AG04450 (cell line): ENCODE data around the gene ZNF277. TPM values are rescaled to one million over a fixed set of nuclear protein-coding genes. Genes with fewer than 3 reads are reported as not detected.
"Not testable (repeated sequence)": the region's sequence is repeated elsewhere in the genome, so short reads cannot be mapped to it uniquely, and the experiment has no call there.

Experiments used
- CTCF ChIA-PET: fragments of 300-600, 350-600 bp; formaldehyde crosslinking; extraction: SDS; loops from one replicate; lab custom pipeline; 2022; ENCODE audit warnings: antibody characterized with exemption, inconsistent platforms; lab: Charles Lee
- POLR2A ChIA-PET: fragments of 350-600 bp; formaldehyde crosslinking; extraction: SDS; loops from one replicate; lab custom pipeline; 2021; ENCODE audit warnings: antibody characterized with exemption, inconsistent platforms; lab: Yijun Ruan, JAX
- DNase-seq: peaks from one replicate; pipeline ENCODE4 v3.0.0-alpha.2; 2011; ENCODE audit warnings: low read depth, low spot score
- H3K27ac ChIP-seq: one replicate; pipeline ENCODE4 v1.5.1; 2012; ENCODE audit warnings: low read depth, low read length, control low read depth
- H3K27me3 ChIP-seq: one replicate; pipeline ENCODE4 v1.6.0; 2012; ENCODE audit warnings: low read length; ENCODE audit not compliant: control insufficient read depth, insufficient read depth
- H3K4me3 ChIP-seq: 2 replicates; pipeline ENCODE4 v1.5.1; 2011; ENCODE audit warnings: mild to moderate bottlenecking, low read depth, low read length, control low read depth
- H3K9me3 ChIP-seq: 2 replicates; pipeline ENCODE4 v1.5.1; 2012; ENCODE audit warnings: low read length; ENCODE audit not compliant: control insufficient read depth, insufficient read depth
- CTCF ChIP-seq: IDR thresholded peaks from 2 replicates; pipeline ENCODE4 v1.5.1; 2011; ENCODE audit warnings: low read depth, low read length, control low read depth, inconsistent platforms
- polyA plus RNA-seq: library from polyadenylated mRNA; depleted of rRNA; stranded (reverse); fragments of >200 nt; gene quantifications from 2 replicates; pipeline ENCODE4 v1.2.3, GENCODE V29; 2011

The ZNF277 gene
- polyA plus RNA-seq, 1 experiment = 30.3 TPM

DNA sequence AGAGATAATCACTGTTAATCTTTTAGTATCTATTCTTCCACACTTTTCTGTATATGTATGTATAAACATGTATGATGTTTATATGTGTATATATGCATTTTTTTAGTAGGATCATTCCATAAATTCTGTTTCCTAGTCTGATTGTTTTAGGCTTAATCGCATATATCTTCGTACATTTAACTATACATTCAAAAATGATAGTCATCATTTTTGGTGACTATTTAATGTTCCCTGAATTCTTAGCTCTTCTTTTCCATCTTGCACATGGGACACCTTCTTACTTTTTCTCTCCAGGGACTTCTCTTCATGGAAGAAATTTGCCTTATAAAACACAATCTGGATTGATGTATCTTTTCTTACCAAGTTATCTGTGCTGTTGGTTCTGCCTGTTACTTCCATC lies 42.1 kb downstream of the ZNF277 start:
- no peak for TF ChIP-seq CTCF
- DNase-seq = no peak
- Histone ChIP-seq H3K4me3 (no peak overlapping the region), H3K9me3 (no peaks in the 10 kb centered on the region), H3K27me3 (no peaks in the 10 kb centered on the region), H3K27ac (no peak overlapping the region)
- CTCF ChIA-PET = no interaction called here
- POLR2A ChIA-PET = no interaction called here

- POLR2A ChIA-PET, H3K27ac ChIP-seq, DNase-seq, H3K9me3 ChIP-seq, H3K4me3 ChIP-seq, H3K27me3 ChIP-seq, CTCF ChIA-PET: not testable (repeated sequence)
These were observed 43.5 kb downstream of the ZNF277 start for GRCh38 chr7:112249967-112250366.

GRCh38 chr7:112252141-112252540 lies 45.6 kb downstream of the ZNF277 start:
- CTCF ChIA-PET = no interaction called here
- Histone ChIP-seq H3K27me3 (no peaks in the 10 kb centered on the region), H3K4me3 (no peak overlapping the region), H3K27ac (no peak overlapping the region), H3K9me3 (no peaks in the 10 kb centered on the region)
- no peak for TF ChIP-seq CTCF
- POLR2A ChIA-PET = no interaction called here
- no peak for DNase-seq

GRCh38 chr7:112252691-112253090 lies 46.2 kb downstream of the ZNF277 start:
- CTCF ChIA-PET = no interaction called here
- no peaks in the 10 kb centered on the region for H3K27me3 ChIP-seq
- H3K27ac ChIP-seq = no peak overlapping the region
- POLR2A ChIA-PET = no interaction called here
- TF ChIP-seq CTCF = no peak
- H3K9me3 ChIP-seq = no peaks in the 10 kb centered on the region
- DNase-seq = no peak
- no peak overlapping the region for H3K4me3 ChIP-seq

DNA sequence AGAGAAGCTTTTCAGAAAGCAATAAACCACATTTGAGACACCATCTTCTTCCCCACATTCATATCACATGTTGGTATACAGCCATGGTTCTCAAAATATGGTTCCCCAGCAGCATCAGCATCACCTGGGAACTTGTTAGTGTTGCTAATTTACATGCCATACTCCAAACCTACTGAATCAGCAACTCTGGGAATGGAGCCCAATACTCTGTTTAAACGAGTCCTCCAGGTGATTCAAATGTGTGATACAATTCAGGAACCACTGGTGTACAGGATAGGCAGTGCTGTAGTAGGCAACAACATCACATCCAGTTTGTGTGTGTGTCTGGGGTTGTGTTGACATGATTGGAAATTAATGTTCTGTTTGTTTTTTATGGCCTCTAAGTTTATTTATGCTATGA lies 47.7 kb downstream of the ZNF277 start:
- POLR2A ChIA-PET = no interaction called here
- no peaks in the 10 kb centered on the region for H3K27me3 ChIP-seq
- no peak for TF ChIP-seq CTCF
- no peak overlapping the region for H3K27ac ChIP-seq
- H3K9me3 ChIP-seq = no peaks in the 10 kb centered on the region
- no peak for DNase-seq
- no peak overlapping the region for H3K4me3 ChIP-seq
- CTCF ChIA-PET = no interaction called here
